OCI-LY7 (cell line): ENCODE measurements around the gene MUC21. TPM values are rescaled to one million over a fixed set of nuclear protein-coding genes. Genes with fewer than 3 reads are reported as not detected.

Source experiments
- BruUV-seq: library from RNA; stranded (reverse); fragments of 400-500 nt; replicated peaks from 2 replicates; lab custom pipeline; 2021; lab: Mats Ljungman, UMichigan
- CTCF ChIA-PET: fragments of 300-600 bp; sonication (Branson Sonifier 250); formaldehyde crosslinking; loops from one replicate; lab custom pipeline; 2022; ENCODE audit warnings: antibody characterized with exemption; ENCODE audit not compliant: unreplicated experiment; lab: Charles Lee
- POLR2A ChIA-PET: fragments of 300-600 bp; sonication (Branson Sonifier 250); formaldehyde crosslinking; loops from one replicate; lab custom pipeline; 2022; ENCODE audit warnings: antibody characterized with exemption; lab: Charles Lee
- DNase-seq: peaks from one replicate; pipeline ENCODE4 v3.0.0-alpha.2; 2015; ENCODE audit warnings: low spot score
- H2AFZ ChIP-seq: fragments of 200-600 bp; sonication (generic), shearing (Covaris generic); 2 replicates; pipeline ENCODE4 v1.6.1; 2014; ENCODE audit warnings: mild to moderate bottlenecking, antibody characterized with exemption, low read length, moderate library complexity
- H3K27ac ChIP-seq: fragments of 200-600 bp; sonication (generic); 2 replicates; pipeline ENCODE4 v1.5.1; 2014; ENCODE audit warnings: mixed run types, low read depth, mild to moderate bottlenecking, moderate library complexity, low read length, inconsistent platforms; ENCODE audit not compliant: poor library complexity, severe bottlenecking
- H3K36me3 ChIP-seq: fragments of 200-600 bp; sonication (generic); 2 replicates; pipeline ENCODE4 v1.6.1; 2014; ENCODE audit warnings: mild to moderate bottlenecking, antibody characterized with exemption, low read length, moderate library complexity, mixed read lengths; ENCODE audit not compliant: insufficient read depth
- H3K4me1 ChIP-seq: fragments of 200-600 bp; sonication (generic); 2 replicates; pipeline ENCODE4 v1.5.1; 2014; ENCODE audit warnings: mild to moderate bottlenecking, low read length; ENCODE audit not compliant: insufficient read depth, poor library complexity, severe bottlenecking
- H3K4me2 ChIP-seq: fragments of 200-600 bp; sonication (generic); 2 replicates; pipeline ENCODE4 v1.6.1; 2014; ENCODE audit warnings: mild to moderate bottlenecking, low read length
- H3K4me3 ChIP-seq: fragments of 200-600 bp; sonication (generic); 2 replicates; pipeline ENCODE4 v1.5.1; 2014; ENCODE audit warnings: mild to moderate bottlenecking, low read depth, low read length; ENCODE audit not compliant: poor library complexity, severe bottlenecking
- H3K79me2 ChIP-seq: fragments of 200-600 bp; sonication (generic); 2 replicates; pipeline ENCODE4 v1.6.1; 2016; ENCODE audit warnings: low read depth, mild to moderate bottlenecking, low read length, moderate library complexity, mixed read lengths; ENCODE audit not compliant: insufficient read depth
- H3K9me2 ChIP-seq: fragments of 200-600 bp; sonication (generic); 2 replicates; pipeline ENCODE4 v1.6.1; 2016; ENCODE audit warnings: mild to moderate bottlenecking, low read length, mixed read lengths; ENCODE audit not compliant: insufficient read depth
- H3K9me3 ChIP-seq: fragments of 200-600 bp; sonication (generic); 2 replicates; pipeline ENCODE4 v1.6.1; 2014; ENCODE audit warnings: mild to moderate bottlenecking, mixed run types, low read length, mixed read lengths
- H4K20me1 ChIP-seq: fragments of 200-600 bp; sonication (generic); 2 replicates; pipeline ENCODE4 v1.6.1; 2014; ENCODE audit warnings: mild to moderate bottlenecking, antibody characterized with exemption, low read length, moderate library complexity, mixed read lengths; ENCODE audit not compliant: insufficient read depth
- CTCF ChIP-seq: fragments of 200-600 bp; sonication (generic); conservative IDR thresholded peaks from 2 replicates; pipeline ENCODE4 v1.5.1; 2014; ENCODE audit warnings: mild to moderate bottlenecking, antibody characterized with exemption, low read length, moderate library complexity, mixed read lengths
- EZH2phosphoT487 ChIP-seq: fragments of 200-600 bp; sonication (generic); IDR thresholded peaks from 2 replicates; pipeline ENCODE4 v1.6.1; 2018; ENCODE audit warnings: low read depth, borderline replicate concordance, mild to moderate bottlenecking, mixed run types, antibody characterized with exemption, low read length, moderate library complexity, mixed read lengths
- intact Hi-C: fragments of 100-400 bp; cut with micrococcal nuclease; formaldehyde crosslinking; loops from one replicate; pipeline ENCODE4 v1.10.0; 2022; ENCODE audit not compliant: unreplicated experiment
- total RNA-seq, 2 experiments: library from RNA; depleted of rRNA in 1 of 2; stranded (reverse); fragments of >200 nt in 1 of 2; shearing (Covaris generic) in 1 of 2; gene quantifications; 2 replicates each; pipeline ENCODE4 v1.2.3, GENCODE V29; 2014 to 2022

The MUC21 gene
- total RNA-seq, 2 experiments from 2014 or later = not detected

- Histone ChIP-seq H4K20me1 (no peaks in the 10 kb centered on the region), H3K4me3 (no peak overlapping the region), H3K79me2 (no peaks in the 10 kb centered on the region), H3K4me2 (no peak overlapping the region), H3K9me3 (no peaks in the 10 kb centered on the region), H3K4me1 (no peaks in the 10 kb centered on the region), H2AFZ (no peak overlapping the region), H3K9me2 (no peaks in the 10 kb centered on the region), H3K36me3 (no peaks in the 10 kb centered on the region), H3K27ac (no peak overlapping the region)
- CTCF ChIA-PET = no interaction called here
- POLR2A ChIA-PET = interaction anchor here (0.5 kb wide), 1 partner anchor 76 kb away, joined by 3 read pairs; no protein-coding TSS in a partner anchor
- TF ChIP-seq CTCF = no peak
- TF ChIP-seq EZH2phosphoT487 = no peak
- DNase-seq = no peak
- no TSS peak for BruUV-seq
- intact Hi-C loops = no loop called here
Observed at GRCh38 chr6:30947231-30947630, 36.3 kb upstream of the MUC21 start.

- no peak for DNase-seq
- Histone ChIP-seq H3K9me2 (no peaks in the 10 kb centered on the region), H4K20me1 (no peaks in the 10 kb centered on the region), H2AFZ (no peak overlapping the region), H3K4me1 (no peaks in the 10 kb centered on the region), H3K79me2 (no peaks in the 10 kb centered on the region), H3K27ac (no peak overlapping the region), H3K36me3 (no peaks in the 10 kb centered on the region), H3K9me3 (no peaks in the 10 kb centered on the region), H3K4me2 (no peak overlapping the region), H3K4me3 (no peak overlapping the region)
- TF ChIP-seq CTCF (no peak), EZH2phosphoT487 (no peak)
- POLR2A ChIA-PET = no interaction called here
- BruUV-seq = no TSS peak
- intact Hi-C loops = no loop called here
- CTCF ChIA-PET = no interaction called here
Observed at GRCh38 chr6:30948811-30949210, 34.7 kb upstream of the MUC21 start.

GRCh38 chr6:30951907-30952469, 31.5 kb upstream of the MUC21 start:
- no TSS peak for BruUV-seq
- POLR2A ChIA-PET = no interaction called here
- CTCF ChIA-PET = no interaction called here

More at GRCh38 chr6:30951907-30952469, 31.5 kb upstream of the MUC21 start:
- Histone ChIP-seq H4K20me1 (no peaks in the 10 kb centered on the region), H3K9me3 (no peaks in the 10 kb centered on the region), H3K36me3 (no peaks in the 10 kb centered on the region), H3K79me2 (no peaks in the 10 kb centered on the region), H3K4me3 (no peak overlapping the region), H3K9me2 (no peaks in the 10 kb centered on the region), H3K27ac (no peak overlapping the region), H3K4me1 (no peaks in the 10 kb centered on the region), H3K4me2 (no peak overlapping the region), H2AFZ (no peak overlapping the region)
- DNase-seq = no peak
- TF ChIP-seq CTCF = no peak
- no peak for TF ChIP-seq EZH2phosphoT487
- intact Hi-C loops = no loop called here
